KOPT-K1 (cell line): ENCODE measurements around the gene XRCC3.
"Not testable (repeated sequence)": the region's sequence is repeated elsewhere in the genome, so short reads cannot be mapped to it uniquely, and the experiment has no call there.

Experiments
- H3K27ac ChIP-seq: fragments of 200-600 bp; sonication (generic); 2 replicates; pipeline ENCODE4 v1.5.1; 2016; ENCODE audit warnings: antibody characterized with exemption, mild to moderate bottlenecking, low read depth, low read length; ENCODE audit not compliant: poor library complexity, severe bottlenecking
- H3K36me3 ChIP-seq: fragments of 200-600 bp; sonication (generic); 2 replicates; pipeline ENCODE4 v1.5.1; 2017; ENCODE audit warnings: antibody characterized with exemption, mild to moderate bottlenecking, low read length, moderate library complexity; ENCODE audit not compliant: insufficient read depth
- H3K9me3 ChIP-seq: fragments of 200-600 bp; sonication (generic); 2 replicates; pipeline ENCODE4 v1.5.1; 2017; ENCODE audit warnings: antibody characterized with exemption, low read length, mild to moderate bottlenecking; ENCODE audit not compliant: insufficient read depth, poor library complexity, severe bottlenecking

The XRCC3 gene

GRCh38 chr14:103698380-103699260 is 16.6 kb downstream of the XRCC3 start:
- Histone ChIP-seq H3K27ac (no peak overlapping the region), H3K36me3 (peaks cover 97% of the 10 kb centered on the region)

GRCh38 chr14:103697603-103698379 is 17.5 kb downstream of the XRCC3 start:
- no peaks in the 10 kb centered on the region for H3K9me3 ChIP-seq
- peaks cover 97% of the 10 kb centered on the region for H3K36me3 ChIP-seq
- H3K27ac ChIP-seq = no peak overlapping the region

More at GRCh38 chr14:103698380-103699260, 16.6 kb downstream of the XRCC3 start:
- no peaks in the 10 kb centered on the region for H3K9me3 ChIP-seq

- Histone ChIP-seq H3K36me3 (peaks cover 97% of the 10 kb centered on the region), H3K9me3 (no peaks in the 10 kb centered on the region), H3K27ac (no peak overlapping the region)
Measured at GRCh38 chr14:103697206-103697602, 18.0 kb downstream of the XRCC3 start.

GRCh38 chr14:103696466-103697071 is 18.7 kb downstream of the XRCC3 start:
- H3K36me3 ChIP-seq = peaks cover 96% of the 10 kb centered on the region
- no peaks in the 10 kb centered on the region for H3K9me3 ChIP-seq
- no peak overlapping the region for H3K27ac ChIP-seq

GRCh38 chr14:103696070-103696402 is 19.2 kb downstream of the XRCC3 start:
- Histone ChIP-seq H3K36me3 (peaks cover 93% of the 10 kb centered on the region), H3K27ac (no peak overlapping the region), H3K9me3 (no peaks in the 10 kb centered on the region)

- peaks cover 93% of the 10 kb centered on the region for H3K36me3 ChIP-seq
- H3K27ac ChIP-seq = no peak overlapping the region
- H3K9me3 ChIP-seq = no peaks in the 10 kb centered on the region
Measured at GRCh38 chr14:103695296-103696069, 19.8 kb downstream of the XRCC3 start.

GRCh38 chr14:103694572-103695026 is 20.7 kb downstream of the XRCC3 start:
- Histone ChIP-seq H3K9me3 (no peaks in the 10 kb centered on the region), H3K36me3 (peaks cover 93% of the 10 kb centered on the region), H3K27ac (no peak overlapping the region)

GRCh38 chr14:103693515-103693914 is 21.7 kb downstream of the XRCC3 start:
- Histone ChIP-seq H3K9me3 (no peaks in the 10 kb centered on the region), H3K27ac (no peak overlapping the region), H3K36me3 (peaks cover 93% of the 10 kb centered on the region)

GRCh38 chr14:103692871-103693270 is 22.4 kb downstream of the XRCC3 start:
- no peak overlapping the region for H3K27ac ChIP-seq
- H3K9me3 ChIP-seq = no peaks in the 10 kb centered on the region
- peaks cover 93% of the 10 kb centered on the region for H3K36me3 ChIP-seq

GRCh38 chr14:103692159-103692558 is 23.1 kb downstream of the XRCC3 start:
- peaks cover 93% of the 10 kb centered on the region for H3K36me3 ChIP-seq
- no peaks in the 10 kb centered on the region for H3K9me3 ChIP-seq
- H3K27ac ChIP-seq = no peak overlapping the region

- not testable (repeated sequence) for H3K9me3 ChIP-seq, H3K27ac ChIP-seq
- peaks cover 93% of the 10 kb centered on the region for H3K36me3 ChIP-seq
Measured at GRCh38 chr14:103691655-103692054, 23.6 kb downstream of the XRCC3 start.

- H3K36me3 ChIP-seq = peaks cover 94% of the 10 kb centered on the region
- H3K27ac ChIP-seq = no peak overlapping the region
Measured at GRCh38 chr14:103690332-103690731, 24.9 kb downstream of the XRCC3 start.

GRCh38 chr14:103688906-103689902 is 26.0 kb downstream of the XRCC3 start:
- peaks cover 96% of the 10 kb centered on the region for H3K36me3 ChIP-seq
- no peak overlapping the region for H3K27ac ChIP-seq
- no peaks in the 10 kb centered on the region for H3K9me3 ChIP-seq

More at GRCh38 chr14:103690332-103690731, 24.9 kb downstream of the XRCC3 start:
- H3K9me3 ChIP-seq = no peaks in the 10 kb centered on the region
